Activated CD8-positive, alpha-beta memory T cell treated with anti-CD3 and anti-CD28 coated beads for 36 hours (primary cell): ENCODE results near the gene PTGDR2. TPM values are rescaled to one million over a fixed set of nuclear protein-coding genes. Genes with fewer than 3 reads are reported as not detected.

Experiments
- CTCF ChIA-PET: fragments of 350-600 bp; sonication (Branson Sonifier 250); formaldehyde crosslinking; loops from one replicate; lab custom pipeline; 2021; ENCODE audit warnings: antibody characterized with exemption; lab: Charles Lee
- POLR2A ChIA-PET: fragments of 350-600 bp; sonication (Branson Sonifier 250); formaldehyde crosslinking; loops from one replicate; lab custom pipeline; 2021; ENCODE audit warnings: antibody characterized with exemption; lab: Charles Lee
- total RNA-seq, 2 experiments: library from RNA; stranded (reverse); gene quantifications; one replicate each; pipeline ENCODE4 v1.2.3, GENCODE V29; 2021

Gene PTGDR2
- total RNA-seq, 2 experiments from 2014 or later = 0.15 to 0.19 TPM

DNA sequence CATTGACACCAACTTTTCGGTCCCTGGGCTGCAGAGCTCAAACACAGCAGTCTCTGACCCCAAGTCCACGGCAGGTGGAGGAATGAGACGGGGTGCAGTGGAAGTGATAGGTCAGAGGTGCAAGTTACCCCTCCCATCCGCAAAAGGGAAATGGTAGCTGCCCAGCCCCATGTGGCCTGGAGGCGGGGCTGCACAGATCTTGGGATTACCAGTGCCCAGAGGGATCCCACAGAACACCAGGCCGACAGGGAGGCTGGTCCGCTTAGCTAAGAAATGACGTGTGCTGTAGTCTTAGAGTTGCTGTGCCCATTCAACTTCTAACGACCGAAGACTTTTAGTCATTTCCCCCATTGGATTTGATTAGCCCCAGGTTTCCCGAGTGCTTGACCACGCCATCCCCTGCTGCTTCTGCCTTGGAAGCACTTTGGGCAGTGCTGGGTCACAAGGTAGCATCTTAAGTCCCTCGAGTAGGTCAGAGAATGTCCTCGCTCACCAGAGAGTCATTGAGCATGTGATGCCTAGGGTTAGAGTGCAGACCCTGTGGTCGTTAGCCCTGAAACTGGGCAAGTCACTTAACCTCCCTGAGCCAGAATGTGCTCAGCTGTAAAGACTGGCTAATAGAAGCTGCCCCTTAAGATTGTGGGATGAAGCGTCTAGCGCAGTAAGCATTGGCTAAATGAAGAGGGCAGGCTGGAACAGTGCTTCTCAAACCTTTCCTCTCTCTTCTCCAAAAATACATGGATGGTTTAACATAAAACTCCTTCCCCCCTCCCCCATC is 4.2 kb downstream of the PTGDR2 start:
- CTCF ChIA-PET = interaction anchor here (0.8 to 1.4 kb wide), 2 partner anchors 25 to 48 kb away, joined by 3 read pairs; no protein-coding TSS in a partner anchor
- POLR2A ChIA-PET = interaction anchor here (1.4 kb wide), 1 partner anchor 9 kb away, joined by 3 read pairs; the partner anchor contains the start of gene CCDC86

DNA sequence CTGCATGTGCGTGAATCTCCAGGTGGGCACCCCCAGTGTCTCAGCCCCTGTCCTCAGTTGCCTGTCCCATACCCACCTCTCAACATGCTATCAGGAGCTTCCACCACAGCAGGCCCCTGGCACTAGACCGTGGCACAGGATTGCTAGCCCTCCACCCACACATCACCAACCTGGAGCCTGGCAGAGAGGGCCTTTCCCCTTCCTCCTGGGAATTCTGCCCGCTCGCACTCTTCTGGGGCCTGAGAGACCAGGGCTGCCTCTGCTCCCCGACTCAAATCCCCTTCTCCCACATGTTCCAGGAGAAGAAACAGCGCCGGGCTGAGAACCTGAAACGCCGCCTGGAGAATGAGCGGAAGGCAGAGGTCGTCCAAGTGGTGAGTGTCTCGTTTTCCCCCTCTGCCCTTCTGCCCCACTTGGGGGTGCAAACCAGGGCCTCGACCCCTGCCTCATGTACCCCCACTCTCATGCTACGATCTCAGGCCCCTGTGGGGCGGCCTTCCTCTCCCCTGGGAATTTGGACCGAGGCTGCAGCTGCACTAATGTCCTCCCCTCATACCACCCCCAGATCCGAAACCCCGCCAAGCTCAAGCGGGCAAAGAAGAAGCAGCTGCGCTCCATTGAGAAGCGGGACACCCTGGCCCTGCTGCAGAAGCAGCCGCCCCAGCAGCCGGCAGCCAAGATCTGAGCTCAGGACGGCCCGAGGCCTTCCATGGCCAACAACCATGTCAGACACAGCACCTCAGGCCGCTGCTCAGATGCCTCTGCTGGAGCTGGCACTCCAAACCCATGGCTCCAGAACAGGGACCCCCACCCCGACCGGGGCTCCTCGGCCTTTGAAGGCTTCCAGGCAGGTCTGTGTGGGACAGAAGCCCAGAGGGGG is 5.9 kb downstream of the PTGDR2 start:
- CTCF ChIA-PET = interaction anchor here (1.4 kb wide), 1 partner anchor 27 kb away, joined by 3 read pairs; no protein-coding TSS in a partner anchor

DNA sequence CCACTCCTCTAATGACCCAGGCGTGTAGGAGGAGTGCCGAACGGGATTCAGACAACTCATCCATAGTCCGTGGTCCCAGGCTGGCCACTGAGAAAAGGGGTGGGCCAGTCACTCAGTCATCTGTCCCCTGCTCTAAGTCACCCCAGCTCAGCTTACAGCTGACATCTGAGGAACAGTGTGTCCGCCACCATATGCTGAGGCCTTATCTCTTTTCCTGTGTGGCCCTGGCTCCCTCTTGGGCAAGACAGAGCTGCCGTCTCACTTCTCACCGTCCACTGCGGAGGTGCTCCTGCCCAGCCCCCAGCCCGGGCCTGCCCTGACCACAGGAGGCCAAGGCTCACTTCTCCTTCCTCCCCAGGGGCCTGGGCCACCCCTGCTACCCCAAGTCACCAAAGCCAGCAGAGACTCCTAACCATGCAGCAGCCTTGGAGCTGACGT is 7.0 kb downstream of the PTGDR2 start:
- ChIA-PET CTCF (interaction anchor here (1.0 kb wide), 1 partner anchor 18 kb away, joined by 4 read pairs; no protein-coding TSS in a partner anchor), POLR2A (no interaction called here)

More for the DNA sequence above, 5.9 kb downstream of the PTGDR2 start:
- POLR2A ChIA-PET = no interaction called here

DNA sequence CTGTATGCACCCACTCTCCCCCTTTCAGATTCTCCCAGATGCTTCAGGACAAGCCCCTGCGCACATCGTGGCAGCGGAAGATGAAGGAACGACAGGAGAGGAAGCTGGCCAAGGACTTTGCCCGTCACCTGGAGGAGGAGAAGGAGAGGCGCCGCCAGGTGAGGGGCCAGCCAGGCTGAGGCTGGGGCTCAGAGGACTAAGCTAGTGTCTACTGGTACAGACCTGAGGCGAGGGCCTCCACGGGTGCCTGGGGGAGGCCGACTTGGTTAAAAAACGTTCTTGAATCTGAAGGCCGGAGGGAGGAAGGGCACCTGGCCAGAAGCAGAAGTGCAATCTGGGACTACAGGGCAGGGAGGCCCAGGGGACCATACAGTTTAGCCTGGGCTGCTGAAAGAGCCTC is 7.9 kb downstream of the PTGDR2 start:
- CTCF ChIA-PET = interaction anchor here (1.0 kb wide), 1 partner anchor 17 kb away, joined by 4 read pairs; no protein-coding TSS in a partner anchor
- POLR2A ChIA-PET = no interaction called here

DNA sequence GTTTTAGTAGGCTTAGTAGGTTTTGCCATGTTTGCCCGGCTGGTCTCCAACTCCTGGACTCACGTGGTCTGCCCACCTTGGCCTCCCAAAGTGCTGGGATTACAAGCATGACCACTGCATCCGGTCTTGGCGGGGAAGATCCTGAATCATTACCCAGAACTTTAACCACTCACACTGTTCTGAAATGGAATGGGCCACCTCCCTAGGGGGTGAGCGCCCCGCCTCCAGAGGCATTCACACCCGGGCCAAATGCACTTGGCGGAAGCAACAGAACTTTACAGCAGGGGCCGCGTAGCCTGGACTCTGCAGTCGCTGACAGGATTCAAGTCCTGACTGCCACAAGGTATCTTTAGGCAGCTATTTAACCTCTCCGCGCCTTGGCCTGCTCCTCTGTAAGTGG is 8.5 kb downstream of the PTGDR2 start:
- POLR2A ChIA-PET = interaction anchor here (0.6 kb wide), 1 partner anchor 8 kb away, joined by 3 read pairs; the partner anchor contains the start of gene PTGDR2
- CTCF ChIA-PET = interaction anchor here (1.4 kb wide), 1 partner anchor 17 kb away, joined by 7 read pairs; no protein-coding TSS in a partner anchor

DNA sequence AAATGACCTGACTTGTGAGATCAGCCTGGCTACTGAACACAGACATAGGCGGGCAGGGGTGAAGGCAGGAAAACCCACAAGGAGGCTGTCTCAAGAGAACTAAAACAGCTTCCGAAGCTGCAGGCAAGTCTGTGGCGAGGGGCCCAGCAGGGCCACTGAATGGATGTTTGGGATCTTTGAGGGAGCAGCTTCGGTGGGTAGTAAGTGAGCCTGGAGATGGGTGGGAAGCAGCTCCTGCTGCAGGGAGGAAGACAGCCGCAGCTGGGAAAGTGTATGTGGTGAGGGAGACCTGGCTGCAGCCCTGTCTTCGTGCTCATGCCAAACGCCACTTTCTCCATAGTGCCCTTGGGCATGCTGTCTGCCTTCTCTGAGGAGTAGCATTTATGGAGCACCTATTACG is 10.4 kb downstream of the PTGDR2 start:
- ChIA-PET CTCF (interaction anchor here (1.3 kb wide), 1 partner anchor 13 kb away, joined by 3 read pairs; no protein-coding TSS in a partner anchor), POLR2A (no interaction called here)

DNA sequence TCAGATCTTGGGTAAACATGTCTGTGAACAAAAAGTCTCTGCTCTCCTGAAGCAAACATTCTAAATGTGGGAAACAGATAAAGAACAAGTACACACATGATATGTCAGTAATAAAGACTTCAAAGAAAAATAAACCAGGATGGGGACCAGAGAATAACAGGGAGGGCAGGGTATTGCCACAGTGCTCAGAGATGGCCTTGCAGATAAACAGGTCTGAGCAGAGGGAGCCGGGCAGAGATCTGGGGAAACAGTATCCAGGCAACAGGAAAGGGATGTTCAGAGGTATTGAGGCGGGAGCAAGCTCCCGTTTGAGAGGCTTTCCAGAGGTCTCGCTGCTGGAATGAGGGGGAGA is 10.9 kb downstream of the PTGDR2 start:
- ChIA-PET CTCF (interaction anchor here (1.3 kb wide), 1 partner anchor 12 kb away, joined by 3 read pairs; no protein-coding TSS in a partner anchor), POLR2A (no interaction called here)

DNA sequence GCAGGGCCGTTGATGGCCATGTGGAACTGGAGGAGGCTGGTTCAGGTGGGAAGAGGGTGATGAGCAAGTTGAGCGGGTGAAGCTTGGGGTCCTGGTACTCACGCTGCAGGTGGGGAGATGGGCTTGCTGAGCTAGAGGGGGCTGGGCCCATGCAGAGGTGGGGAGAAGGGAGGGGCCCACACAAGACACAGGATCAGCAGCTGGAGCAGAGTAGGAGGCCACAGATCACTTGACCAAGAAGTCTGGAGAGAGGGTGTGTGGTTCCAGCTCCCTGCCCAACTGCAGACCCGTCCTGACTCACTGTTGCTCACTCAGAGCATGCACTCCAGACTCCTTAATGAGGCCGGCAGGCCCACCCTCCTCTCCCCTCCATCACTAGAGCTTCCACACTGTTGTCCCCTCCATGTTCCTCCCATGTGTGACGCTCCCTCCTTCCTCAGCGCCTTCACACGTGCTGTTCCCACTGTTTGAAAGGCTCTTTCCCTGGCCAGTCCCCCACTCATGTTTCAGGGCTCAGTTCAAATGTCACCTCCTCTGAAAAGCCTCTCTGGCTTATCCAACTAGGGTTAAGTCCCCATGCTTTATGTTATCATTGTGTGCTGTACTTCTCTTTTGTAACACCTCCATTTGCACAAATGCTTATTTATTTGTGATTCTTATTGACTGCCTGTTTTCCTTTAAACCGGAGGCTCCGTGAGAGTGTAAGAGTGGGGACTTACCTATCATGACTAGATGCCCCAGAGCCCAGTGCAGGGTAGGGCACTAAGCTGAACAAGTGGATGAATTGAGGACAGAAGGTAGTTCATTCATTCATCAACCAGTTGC is 11.5 kb downstream of the PTGDR2 start:
- ChIA-PET CTCF (interaction anchor here (1.3 kb wide), 1 partner anchor 12 kb away, joined by 3 read pairs; no protein-coding TSS in a partner anchor), POLR2A (no interaction called here)

DNA sequence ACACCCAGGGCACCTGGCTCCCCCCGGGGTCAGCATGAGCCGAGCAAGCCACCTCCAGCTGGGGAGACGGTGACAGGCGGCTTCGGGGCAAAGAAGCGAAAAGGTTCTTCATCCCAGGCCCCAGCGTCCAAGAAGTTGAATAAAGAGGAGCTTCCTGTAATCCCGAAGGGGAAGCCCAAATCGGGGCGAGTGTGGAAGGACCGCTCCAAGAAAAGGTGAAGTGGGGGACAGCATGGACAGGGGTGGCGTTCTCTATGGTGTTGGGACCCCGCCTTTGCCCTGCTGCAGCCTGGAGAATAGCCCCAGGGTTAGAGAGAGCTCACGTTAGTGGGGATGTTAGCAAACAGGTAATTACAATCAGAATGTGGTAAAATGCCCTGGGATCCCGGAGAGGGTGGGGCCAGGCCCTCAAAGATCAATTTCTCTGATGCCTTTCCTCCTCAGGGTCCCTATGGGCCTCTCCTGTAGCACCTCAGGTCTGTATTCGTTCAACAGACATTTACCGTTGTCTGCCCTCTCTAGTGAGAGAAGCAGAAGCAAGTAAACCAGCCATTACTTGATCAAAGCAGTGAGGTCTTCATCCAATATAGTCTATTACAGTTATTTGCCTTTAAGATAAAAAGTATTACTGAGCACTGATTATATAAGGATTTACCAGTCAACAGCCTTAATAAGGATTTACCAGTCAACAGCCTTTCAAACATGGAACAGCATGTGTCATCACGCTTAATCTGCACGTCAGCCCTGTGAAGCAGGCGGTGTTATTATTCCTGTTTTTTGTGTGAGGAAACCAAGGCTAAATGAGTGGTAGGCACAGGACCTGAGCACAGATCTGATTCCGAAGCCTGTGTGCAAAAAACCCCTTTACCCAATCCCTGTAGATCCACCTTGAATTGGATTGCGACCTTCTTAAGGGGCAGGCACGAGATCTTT is 12.8 kb downstream of the PTGDR2 start:
- ChIA-PET CTCF (interaction anchor here (0.8 to 1.4 kb wide), 4 partner anchors 12 to 61 kb away, joined by 3 to 9 read pairs (median 4); no protein-coding TSS in a partner anchor), POLR2A (interaction anchor here (0.6 to 1.4 kb wide), 3 partner anchors 9 to 321 kb away, joined by 3 to 7 read pairs (median 3); no protein-coding TSS in a partner anchor)

DNA sequence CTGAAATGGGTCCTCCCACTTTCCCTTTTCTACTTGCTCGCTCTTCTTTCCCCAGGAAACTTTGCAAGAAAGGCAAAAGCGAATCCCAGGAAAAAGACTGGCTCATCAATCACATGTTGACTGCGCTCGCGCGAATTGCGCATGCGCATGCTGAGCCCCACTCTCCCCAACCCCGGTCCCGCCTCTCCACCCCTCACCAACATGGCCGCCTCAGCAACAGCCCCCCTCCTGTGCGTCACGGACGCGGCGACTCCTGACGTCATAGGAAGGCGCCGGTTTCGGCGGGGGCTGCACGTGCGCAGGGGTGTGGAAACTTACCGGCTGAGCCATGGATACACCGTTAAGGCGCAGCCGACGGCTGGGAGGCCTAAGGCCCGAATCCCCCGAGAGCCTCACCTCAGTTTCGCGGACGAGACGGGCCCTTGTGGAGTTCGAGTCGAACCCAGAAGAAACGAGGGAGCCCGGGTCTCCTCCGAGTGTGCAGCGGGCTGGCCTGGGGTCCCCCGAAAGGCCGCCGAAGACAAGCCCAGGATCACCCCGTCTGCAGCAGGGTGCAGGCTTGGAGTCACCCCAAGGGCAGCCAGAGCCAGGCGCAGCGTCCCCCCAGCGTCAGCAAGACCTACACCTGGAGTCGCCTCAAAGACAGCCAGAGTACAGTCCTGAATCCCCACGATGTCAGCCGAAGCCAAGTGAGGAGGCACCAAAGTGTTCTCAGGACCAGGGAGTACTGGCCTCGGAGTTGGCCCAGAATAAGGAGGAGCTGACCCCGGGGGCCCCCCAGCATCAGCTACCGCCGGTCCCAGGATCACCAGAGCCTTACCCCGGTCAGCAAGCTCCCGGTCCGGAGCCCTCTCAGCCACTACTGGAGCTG is 13.7 kb downstream of the PTGDR2 start, which contains the start of gene CCDC86:
Gene CCDC86, plus strand, starts transcription at position 317 of the 871 bp plus-strand sequence. Its CDS starts 12 bp downstream, at position 329.
- CTCF ChIA-PET = interaction anchor here (0.8 to 1.4 kb wide), 2 partner anchors 11 to 62 kb away, joined by 3 to 9 read pairs; no protein-coding TSS in a partner anchor
- POLR2A ChIA-PET = interaction anchor here (0.6 to 1.4 kb wide), 3 partner anchors 9 to 322 kb away, joined by 3 to 7 read pairs (median 3); no protein-coding TSS in a partner anchor

DNA sequence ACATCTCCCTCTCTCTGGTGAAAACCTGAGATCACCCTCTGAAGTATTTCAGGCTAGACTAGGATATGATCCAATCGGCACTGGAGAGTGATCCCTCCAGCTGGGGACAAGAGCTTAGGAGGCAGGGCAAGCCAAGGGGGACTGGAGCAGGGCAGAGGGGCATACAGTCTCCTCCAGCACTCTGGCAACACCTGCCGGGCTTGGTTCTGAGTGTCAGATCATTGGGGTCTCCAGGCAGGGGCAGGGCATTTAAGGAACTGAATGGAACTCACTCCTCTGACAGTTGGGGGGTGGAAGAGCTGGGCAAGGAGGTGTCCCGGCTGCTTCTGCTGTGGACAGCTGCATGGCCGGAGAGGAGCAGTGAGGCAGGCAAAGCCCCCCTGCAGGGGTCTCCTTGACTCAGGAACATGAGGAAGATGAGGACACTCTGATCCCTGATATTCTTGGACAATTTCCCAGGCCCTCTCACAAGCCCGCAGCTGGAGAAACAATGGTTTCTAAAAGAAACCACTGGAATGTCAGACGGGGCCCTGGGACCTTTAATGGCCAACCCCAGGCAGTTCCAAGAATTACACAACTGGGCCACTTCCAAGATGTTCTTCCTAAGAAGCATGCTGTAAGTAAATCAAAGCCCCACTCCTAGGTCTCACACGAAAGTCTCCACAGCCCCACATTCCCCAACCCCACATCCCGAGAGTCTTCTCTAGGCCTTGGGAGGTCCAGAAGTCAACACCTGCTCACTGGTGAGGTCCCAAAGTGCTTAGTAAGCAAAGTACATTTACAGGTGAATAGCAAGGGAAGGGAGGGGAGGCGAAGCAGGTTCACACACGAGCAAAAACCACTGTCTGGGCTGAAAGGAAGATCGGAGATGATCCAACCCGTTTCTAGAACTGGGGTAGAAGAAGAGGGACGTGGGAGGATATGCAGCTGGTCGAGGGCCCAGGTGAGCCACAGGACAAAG is 15.0 kb downstream of the PTGDR2 start:
- ChIA-PET CTCF (interaction anchor here (1.2 kb wide), 1 partner anchor 10 kb away, joined by 6 read pairs; no protein-coding TSS in a partner anchor), POLR2A (no interaction called here)

DNA sequence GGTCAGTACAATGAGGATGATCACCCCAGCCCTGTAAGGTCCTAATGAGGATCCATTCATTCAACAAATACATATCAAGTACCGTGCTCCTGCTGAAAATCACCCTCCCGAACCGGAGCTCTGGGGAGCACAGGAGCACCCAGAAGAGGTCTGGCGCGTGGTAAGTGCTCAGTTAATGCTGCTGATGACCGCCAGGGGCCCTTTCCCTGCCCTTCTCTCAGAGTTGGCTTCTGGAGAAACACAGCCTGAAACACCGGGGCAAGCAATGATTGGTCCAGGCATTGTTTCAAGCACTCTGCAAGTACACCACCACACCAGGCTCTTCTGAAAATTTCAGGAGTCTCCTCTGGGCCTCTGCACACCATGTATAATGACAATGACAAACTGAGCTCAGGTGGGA is 17.6 kb downstream of the PTGDR2 start:
- POLR2A ChIA-PET = interaction anchor here (0.5 kb wide), 1 partner anchor 226 kb away, joined by 4 read pairs; no protein-coding TSS in a partner anchor
- CTCF ChIA-PET = no interaction called here

DNA sequence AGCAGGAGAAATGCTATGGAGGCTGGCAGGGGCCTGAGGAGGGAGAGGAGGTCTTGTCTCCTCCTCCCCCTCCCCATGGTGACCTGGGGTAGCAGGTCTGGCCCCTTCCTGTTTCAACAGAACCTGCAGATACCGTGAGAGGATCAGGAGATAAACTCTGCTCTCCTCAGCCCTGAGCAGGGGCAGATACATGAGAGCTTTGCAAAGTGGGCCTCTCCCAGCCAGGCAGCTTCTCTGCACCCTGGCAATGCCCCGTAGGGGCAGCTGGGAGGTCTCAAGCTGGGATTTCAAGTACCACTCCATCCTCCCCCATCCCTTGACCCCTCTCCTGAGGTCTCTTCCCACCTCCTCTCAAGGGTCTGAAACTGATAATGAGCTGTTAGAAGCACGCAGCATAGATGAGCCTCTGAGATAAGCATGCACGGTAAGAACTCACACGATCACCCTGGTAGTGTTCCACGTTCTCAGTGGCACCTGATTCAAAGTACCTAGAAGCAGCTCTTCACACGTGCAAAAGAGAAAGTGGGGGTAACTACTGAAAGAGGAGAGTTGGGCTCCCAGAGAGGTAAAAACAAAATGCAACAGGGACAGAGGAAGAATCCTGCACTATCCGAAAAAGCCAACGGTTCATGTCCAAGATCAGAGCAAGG is 18.8 kb downstream of the PTGDR2 start:
- POLR2A ChIA-PET = no interaction called here

DNA sequence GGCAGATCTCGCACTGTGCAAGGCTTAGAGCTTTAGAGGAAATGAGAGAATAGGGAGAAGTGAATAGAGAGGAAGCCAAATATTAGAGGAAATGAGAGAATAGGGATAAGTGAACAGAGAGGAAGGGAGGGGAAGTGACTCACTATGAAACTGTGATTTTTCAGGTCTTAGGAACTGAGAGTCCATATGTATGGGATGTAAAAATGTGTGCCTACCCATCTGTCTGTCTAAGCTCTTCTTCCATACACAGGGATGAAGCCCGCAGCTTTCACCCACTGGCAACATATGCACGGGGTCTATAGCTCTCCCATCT is 20.3 kb downstream of the PTGDR2 start:
- POLR2A ChIA-PET = no interaction called here
- CTCF ChIA-PET = interaction anchor here (1.3 to 1.4 kb wide), 2 partner anchors 52 to 64 kb away, joined by 3 to 5 read pairs; no protein-coding TSS in a partner anchor

More for the DNA sequence above, 18.8 kb downstream of the PTGDR2 start:
- CTCF ChIA-PET = interaction anchor here (1.0 kb wide), 1 partner anchor 350 kb away, joined by 3 read pairs; no protein-coding TSS in a partner anchor
